Upper lobe of right lung (tissue), 1 donor: ENCODE data around the gene ASCC2. TPM values are rescaled to one million over a fixed set of nuclear protein-coding genes. Genes with fewer than 3 reads are reported as not detected.

Source experiments
- ATAC-seq: fragments of 200-7000 bp; cut with Tn5 transposase; one replicate; pipeline ENCODE4 v1.9.1; 2020; ENCODE audit warnings: mild to moderate bottlenecking, moderate library complexity
- DNase-seq: peaks from one replicate; pipeline ENCODE4 v3.0.0-alpha.2; 2020
- H3K27ac ChIP-seq: fragments of 200-600 bp; one replicate; pipeline ENCODE4 v1.8.0; 2022
- H3K27me3 ChIP-seq: fragments of 200-600 bp; one replicate; pipeline ENCODE4 v1.8.0; 2022; ENCODE audit warnings: mild to moderate bottlenecking
- H3K36me3 ChIP-seq: fragments of 200-600 bp; one replicate; pipeline ENCODE4 v1.8.0; 2022
- H3K4me1 ChIP-seq: fragments of 200-600 bp; one replicate; pipeline ENCODE4 v1.8.0; 2022
- H3K4me3 ChIP-seq: fragments of 200-600 bp; one replicate; pipeline ENCODE4 v1.8.0; 2022; ENCODE audit warnings: mild to moderate bottlenecking
- H3K9me3 ChIP-seq: fragments of 200-600 bp; one replicate; pipeline ENCODE4 v1.8.0; 2022
- CTCF ChIP-seq: fragments of 200-600 bp; IDR thresholded peaks from one replicate; pipeline ENCODE4 v1.8.0; 2022; ENCODE audit warnings: antibody characterized with exemption
- intact Hi-C: fragments of 100-400 bp; cut with DNase I; formaldehyde crosslinking; loops from one replicate; pipeline ENCODE4 v1.11.0; 2022
- total RNA-seq: library from RNA; stranded (reverse); fragmentation: NEBNext Ultra II Directional; extraction: Animal tissue kit (Norgen Biotek cat#: 25700); gene quantifications from one replicate; pipeline ENCODE4 v1.2.1, GENCODE V29; 2021
- donor health status: DM: no; HTN: yes; CAD: no; lungs with severe emphysema.

ASCC2 gene
- total RNA-seq, 1 donor from 2014 or later, result 54.6 TPM

- Histone ChIP-seq H3K4me3 (no peak overlapping the region), H3K27me3 (no peaks in the 10 kb centered on the region), H3K4me1 (peaks cover 15% of the 10 kb centered on the region), H3K36me3 (peaks cover 60% of the 10 kb centered on the region), H3K27ac (no peak overlapping the region), H3K9me3 (no peaks in the 10 kb centered on the region)
- no peak for ATAC-seq
- TF ChIP-seq CTCF, result no peak
- DNase-seq, result no peak
- intact Hi-C loops, result no loop called here
Measured at GRCh38 chr22:29788339-29789279, 49.5 kb downstream of the ASCC2 start.

GRCh38 chr22:29787371-29787980, 50.6 kb downstream of the ASCC2 start:
- Histone ChIP-seq H3K27ac (no peak overlapping the region), H3K36me3 (peaks cover 49% of the 10 kb centered on the region), H3K4me1 (peaks cover 16% of the 10 kb centered on the region), H3K27me3 (no peaks in the 10 kb centered on the region), H3K4me3 (no peak overlapping the region), H3K9me3 (no peaks in the 10 kb centered on the region)
- no peak for DNase-seq
- intact Hi-C loops, result no loop called here
- no peak for ATAC-seq
- TF ChIP-seq CTCF, result no peak

GRCh38 chr22:29786031-29786430, 52.0 kb downstream of the ASCC2 start:
- ATAC-seq, result no peak
- peaks cover 36% of the 10 kb centered on the region for H3K36me3 ChIP-seq
- no peaks in the 10 kb centered on the region for H3K27me3 ChIP-seq
- H3K27ac ChIP-seq, result no peak overlapping the region
- H3K9me3 ChIP-seq, result no peaks in the 10 kb centered on the region
- no peak overlapping the region for H3K4me3 ChIP-seq
- peaks cover 24% of the 10 kb centered on the region for H3K4me1 ChIP-seq
- no peak for DNase-seq
- intact Hi-C loops, result no loop called here
- TF ChIP-seq CTCF, result no peak

- Histone ChIP-seq H3K27ac (peak overlapping the region; percentile 59), H3K4me1 (peaks cover 24% of the 10 kb centered on the region), H3K9me3 (no peaks in the 10 kb centered on the region), H3K27me3 (no peaks in the 10 kb centered on the region), H3K4me3 (no peak overlapping the region), H3K36me3 (peaks cover 23% of the 10 kb centered on the region)
- intact Hi-C loops, result no loop called here
- TF ChIP-seq CTCF, result no peak
- ATAC-seq, result peak; percentile 16
- no peak for DNase-seq
Measured at GRCh38 chr22:29784451-29785361, 53.4 kb downstream of the ASCC2 start.

- no peak for TF ChIP-seq CTCF
- H3K4me1 ChIP-seq, result peaks cover 29% of the 10 kb centered on the region
- H3K4me3 ChIP-seq, result no peak overlapping the region
- DNase-seq (peak; percentile 66), ATAC-seq (peak; percentile 83)
- intact Hi-C loops, result no loop called here
- no peak overlapping the region for H3K27ac ChIP-seq
- H3K36me3 ChIP-seq, result no peaks in the 10 kb centered on the region
- H3K9me3 ChIP-seq, result no peaks in the 10 kb centered on the region
- no peaks in the 10 kb centered on the region for H3K27me3 ChIP-seq
Measured at GRCh38 chr22:29782061-29782845, 55.8 kb downstream of the ASCC2 start.
